NCI-H774 (cell line): ENCODE data around the gene PLA2G4F.

Source experiments
- DNase-seq: peaks from one replicate; lab custom pipeline; 2025; lab: John Stamatoyannopoulos, UW

Gene PLA2G4F

DNA sequence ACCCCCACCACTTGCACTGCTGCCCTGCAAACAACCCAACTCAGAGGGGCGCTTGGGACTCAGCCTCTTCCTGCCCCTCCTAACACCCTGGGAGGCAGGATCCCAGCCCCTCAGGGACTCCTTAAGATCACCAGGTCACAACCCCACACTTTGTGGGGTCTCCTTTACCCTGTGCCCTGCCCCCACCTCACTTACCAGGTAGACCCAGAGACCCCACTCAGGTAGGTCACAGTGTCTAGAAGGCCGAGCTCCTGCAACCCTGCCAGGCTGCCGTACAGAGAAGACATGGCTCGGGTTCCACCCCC, 9.1 kb downstream of the PLA2G4F start:
- DNase-seq: no peak

- no peak for DNase-seq
These were observed 9.6 kb downstream of the PLA2G4F start for GRCh38 chr15:42146551-42147430.

DNA sequence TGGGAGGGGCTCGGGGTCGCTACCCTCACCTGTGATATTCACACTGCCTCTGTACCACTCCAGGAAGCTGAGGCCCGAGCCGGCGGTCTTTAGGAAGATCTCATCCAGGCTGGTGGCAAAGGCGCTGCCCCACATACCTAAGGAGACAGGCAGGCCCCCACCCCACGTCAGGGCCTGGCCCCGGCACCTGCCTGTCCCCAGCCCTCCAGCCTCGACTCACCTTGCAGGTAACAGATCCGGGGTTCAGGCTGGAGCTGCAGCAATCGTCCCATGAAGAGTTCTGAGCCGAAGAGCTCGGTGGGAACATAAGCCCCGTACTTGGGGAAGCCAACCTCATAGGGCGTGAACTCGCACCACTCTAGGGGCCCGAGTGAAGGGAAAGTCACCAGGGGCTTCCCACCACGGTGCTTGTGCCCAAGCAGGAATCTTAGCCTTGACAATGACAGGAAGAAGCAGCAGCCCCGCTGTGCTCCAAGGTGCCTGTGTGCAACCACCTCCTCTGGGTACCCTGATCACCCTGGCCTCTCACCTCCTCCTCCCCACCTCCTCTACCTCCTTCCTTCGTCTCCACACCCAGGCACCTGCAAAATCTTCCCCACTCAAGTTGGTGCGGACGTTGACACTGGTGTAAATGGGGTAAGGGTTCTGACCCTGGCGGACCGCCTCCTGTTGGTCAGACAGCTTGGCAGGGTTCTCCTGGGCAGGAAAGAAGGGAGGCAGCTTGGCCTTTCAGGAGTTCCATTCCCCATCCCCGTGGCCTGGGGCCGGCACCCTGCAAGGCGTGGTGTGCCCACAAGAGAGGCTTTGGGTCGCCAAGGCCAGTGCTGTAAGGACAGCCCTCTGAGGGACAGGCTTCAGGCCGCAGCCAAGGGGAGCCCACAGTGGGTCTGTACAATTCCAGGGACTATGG, 10.6 kb downstream of the PLA2G4F start:
- DNase-seq: no peak

- DNase-seq: no peak
These were observed 11.5 kb downstream of the PLA2G4F start for GRCh38 chr15:42144841-42145375.

DNA sequence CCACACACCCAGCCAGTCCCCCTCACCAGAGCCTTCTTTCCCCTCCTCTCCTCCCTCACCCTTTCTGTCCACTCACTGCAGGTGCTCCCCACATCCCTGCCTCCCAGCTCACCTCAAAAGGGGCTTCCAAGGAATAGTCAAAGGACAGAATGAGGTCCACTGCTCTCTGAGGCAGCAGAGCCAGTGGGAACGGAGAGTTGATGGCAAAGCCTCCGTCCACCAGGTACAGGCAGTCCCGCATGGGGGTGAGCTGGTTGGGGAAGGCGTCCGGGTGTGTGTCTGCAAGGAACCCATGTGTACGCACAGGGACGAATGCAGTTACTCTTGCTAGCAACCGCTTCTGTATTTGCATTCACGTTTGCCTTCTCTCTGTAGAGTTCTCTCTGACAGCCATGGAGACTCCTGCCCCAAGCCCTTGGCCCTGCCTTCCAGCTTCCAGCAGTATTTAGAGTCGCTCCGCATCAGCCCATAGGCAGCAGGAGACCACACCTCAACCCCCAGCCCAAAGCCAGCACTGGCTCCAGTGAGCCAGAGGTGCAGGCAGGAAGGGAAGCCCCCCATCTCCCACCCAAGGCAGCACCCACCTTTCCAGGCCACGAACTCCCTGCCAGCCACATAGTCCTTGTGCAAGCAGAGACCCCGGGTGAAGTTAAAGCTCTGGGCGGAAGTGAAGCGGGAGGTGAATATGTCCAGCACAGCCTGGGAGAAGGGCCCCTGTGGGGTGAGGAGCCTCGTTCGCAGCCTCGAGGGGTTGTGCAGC, 12.4 kb downstream of the PLA2G4F start:
- no peak for DNase-seq

- no peak for DNase-seq
These were observed 13.1 kb downstream of the PLA2G4F start for GRCh38 chr15:42143356-42143755.

DNA sequence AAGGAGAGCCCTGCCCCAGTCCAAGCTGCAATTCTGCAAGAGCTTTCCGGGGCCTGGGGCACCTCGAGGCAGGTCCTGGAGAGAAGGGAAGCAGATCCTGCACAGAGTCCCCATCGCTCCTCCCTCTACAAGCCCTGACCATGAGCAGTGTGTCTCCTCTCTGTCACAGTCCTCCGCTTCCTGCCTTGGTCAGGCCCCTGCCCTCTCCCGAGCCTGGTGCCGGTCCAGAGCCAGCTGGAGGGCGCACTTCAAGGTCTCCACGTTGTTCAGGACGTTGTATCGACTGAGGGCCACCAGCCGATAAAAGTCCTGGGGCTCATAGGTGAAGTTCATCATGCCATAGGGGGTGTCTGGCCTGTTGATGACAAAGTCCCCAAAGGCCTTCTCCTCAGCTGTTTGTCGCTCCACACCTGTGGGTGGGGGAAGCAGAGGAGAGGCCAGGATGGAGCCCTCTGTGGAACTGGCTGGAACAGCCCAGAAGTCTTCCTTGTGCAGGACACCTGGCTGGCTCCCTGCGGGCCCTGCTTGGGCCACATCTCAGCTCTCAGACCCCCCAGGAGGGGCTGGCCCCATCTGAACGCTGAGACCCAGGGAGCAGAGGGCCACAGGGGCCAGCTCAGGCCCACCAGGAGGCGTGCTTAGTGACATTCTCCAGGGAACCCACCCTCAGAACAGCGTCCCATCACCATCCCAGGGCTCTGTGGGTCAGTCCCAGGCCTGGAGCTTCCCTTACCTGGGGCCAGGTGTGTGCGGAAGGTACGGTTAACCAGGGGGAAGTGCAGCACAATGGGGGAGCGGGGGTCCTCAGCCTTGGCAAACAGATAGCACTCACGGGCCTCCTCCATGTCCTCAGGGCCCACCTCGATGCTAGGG, 14.4 kb downstream of the PLA2G4F start:
- no peak for DNase-seq

DNA sequence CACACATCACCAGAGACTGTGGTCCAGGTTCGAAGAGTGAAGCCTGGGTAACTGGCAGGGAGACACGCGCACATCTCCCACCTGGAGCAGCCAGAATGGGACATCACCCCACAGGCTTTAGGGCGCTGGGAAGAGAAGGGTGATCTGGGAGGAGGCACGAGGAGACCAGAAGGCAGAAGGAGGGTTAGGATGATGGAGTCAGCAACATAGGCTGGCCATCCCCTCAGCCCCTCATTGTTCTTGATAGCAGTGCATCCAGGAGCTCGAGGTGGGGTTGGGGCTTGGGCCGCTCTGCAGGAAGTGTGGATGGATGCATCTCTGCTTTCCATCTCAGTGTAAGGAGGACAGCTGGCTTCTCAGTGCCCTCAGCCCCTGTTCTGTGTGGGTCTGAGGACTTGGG, 15.2 kb downstream of the PLA2G4F start:
- DNase-seq: no peak

- DNase-seq: no peak
These were observed 15.9 kb downstream of the PLA2G4F start for GRCh38 chr15:42140383-42141070.

DNA sequence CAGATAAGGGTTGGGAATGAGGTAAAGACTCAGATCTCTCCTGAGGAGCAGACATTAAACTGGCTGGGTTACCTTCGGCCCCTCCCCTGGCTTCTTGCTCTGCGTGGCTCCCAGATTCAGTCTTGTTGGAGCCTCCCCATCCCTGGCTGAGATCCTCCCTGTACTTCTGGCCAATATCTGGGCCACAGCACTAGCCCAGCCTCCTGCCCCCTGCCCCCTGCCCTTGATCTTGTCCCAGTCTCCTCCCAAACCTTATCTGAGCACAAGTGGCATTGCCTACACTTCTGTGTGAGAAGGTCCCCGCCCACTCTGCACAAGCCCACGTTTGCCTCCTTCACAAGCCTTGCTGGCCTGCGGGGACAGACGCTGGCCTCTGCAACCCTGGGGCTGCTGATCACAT, 16.8 kb downstream of the PLA2G4F start:
- DNase-seq: no peak

- DNase-seq: no peak
These were observed 17.5 kb downstream of the PLA2G4F start for GRCh38 chr15:42138968-42139386.

DNA sequence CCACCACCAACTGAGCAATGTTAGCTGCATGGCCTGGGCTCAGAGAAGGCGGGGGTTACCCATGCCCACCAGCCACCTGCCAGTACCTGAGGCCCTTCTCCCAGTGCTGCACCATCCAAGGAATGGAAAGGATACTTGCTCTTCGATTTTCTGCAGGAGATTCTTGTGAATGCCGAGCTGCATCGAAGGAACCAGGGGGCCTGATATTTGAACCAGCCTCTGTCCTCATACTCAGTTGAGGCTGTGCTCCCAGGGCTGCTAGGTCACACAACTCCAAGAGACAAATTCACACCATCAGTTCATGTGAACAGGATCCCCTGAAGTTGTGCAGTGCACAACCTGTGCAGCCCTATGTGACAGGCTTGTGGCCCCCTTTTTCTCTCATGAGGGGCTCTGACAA, 18.0 kb downstream of the PLA2G4F start:
- DNase-seq: no peak

DNA sequence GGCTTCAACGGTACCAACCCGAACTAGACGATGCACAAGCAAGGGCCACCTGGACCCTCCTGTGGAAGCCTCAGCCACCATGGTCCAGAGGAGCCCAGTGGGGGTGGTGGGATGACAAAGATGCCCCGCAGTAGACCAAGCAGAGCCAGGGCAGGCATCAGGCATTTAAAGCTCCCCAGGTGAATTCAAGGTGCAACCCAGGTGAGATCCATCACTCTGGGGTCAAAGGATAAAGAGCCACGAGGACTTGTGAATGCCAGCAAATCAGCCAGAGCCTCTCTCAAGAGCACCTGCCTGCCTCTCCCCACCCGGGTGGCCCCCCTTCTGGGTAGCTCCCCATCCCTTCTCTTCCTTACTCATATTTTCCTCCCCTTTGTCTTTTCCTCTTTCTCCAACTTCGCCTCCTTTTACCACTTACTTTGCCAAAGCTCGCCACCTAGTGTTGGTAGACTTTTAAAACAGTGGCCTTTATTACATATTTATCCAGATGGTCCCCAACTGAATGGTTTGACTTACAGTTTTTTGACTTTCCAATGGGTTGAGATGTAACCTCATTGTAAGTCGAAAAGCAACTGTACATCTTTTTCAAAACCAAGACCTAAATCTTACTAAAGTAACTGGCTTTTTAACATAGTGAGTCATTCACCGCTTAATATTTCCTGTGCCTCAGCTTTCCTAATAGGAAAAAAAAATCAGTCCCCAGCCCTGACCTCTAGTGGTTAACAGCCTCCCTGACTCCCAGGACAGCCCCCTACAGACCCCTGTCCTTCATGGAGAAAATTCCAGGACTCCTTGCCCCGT, 18.8 kb downstream of the PLA2G4F start:
- peak; percentile 30 for DNase-seq

- no peak for DNase-seq
These were observed 19.9 kb downstream of the PLA2G4F start for GRCh38 chr15:42136513-42136912.

DNA sequence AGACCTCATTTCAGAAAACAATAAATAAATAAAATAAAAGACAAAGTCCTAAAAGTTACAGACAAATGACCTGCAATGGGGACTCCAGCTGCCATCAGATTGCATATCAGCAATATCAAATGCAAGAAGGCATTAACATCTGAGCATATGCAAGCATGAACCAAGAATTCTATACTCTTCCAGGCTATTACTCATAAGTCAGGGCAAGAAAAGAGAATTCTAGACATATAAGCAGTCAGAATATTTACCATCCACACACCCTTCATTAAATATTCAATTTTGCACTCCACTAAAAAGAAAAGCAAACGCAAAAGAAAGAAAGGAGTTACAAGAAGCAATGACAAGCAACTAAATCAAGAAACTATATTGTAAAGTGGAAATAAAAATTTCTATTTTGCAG, 21.1 kb downstream of the PLA2G4F start:
- no peak for DNase-seq

DNA sequence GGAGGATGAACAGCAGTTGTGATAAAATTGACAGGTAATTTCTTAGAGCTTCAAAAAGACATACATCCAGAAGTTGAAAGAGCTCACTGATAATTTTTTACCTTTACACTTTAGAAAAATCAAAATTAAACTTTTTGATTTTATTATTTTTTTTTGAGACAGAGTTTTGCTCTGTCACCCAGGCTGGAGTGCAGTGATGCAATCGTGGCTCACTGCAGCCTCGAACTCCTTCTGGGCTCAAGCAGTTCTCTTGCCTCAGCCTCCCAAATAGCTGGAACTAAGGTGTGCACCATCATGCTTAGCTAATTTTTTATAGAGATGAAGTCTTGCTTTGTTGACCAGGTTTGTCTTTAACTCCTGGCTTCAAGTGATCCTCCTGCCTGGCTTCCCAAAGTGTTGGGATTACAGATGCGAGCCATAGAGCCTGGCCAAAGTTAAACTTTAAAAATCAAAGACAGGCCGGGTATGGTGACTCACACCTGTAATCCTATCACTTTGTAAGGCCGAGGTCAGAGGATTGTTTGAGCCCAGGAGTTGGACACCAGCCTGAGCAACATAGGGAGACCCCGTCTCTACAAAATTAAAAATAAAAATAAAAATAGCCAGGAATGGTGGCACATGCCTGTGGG, 21.7 kb downstream of the PLA2G4F start:
- no peak for DNase-seq

- DNase-seq: peak; percentile 42
These were observed 22.4 kb downstream of the PLA2G4F start for GRCh38 chr15:42133886-42134502.

DNA sequence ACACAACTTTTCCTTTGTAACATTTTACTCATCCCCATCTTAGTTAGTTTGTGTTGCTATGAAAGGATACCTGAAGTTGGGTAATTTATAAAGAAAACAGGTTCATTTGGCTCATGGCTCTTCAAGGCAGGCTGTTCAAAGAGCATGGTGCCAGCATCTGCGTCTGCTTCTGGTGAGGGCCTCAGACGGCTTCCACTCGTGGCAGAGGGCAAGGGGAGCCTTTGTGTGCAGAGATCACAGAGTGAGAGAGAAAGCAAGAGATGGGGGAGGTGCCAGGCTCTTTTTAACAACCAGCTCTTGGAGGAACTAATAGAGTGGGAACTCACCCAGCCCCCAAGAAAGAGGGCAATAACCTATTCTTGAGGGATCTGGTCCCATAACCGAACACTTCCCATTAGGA, 23.1 kb downstream of the PLA2G4F start:
- DNase-seq: no peak
